IPS DF 4.7 (cell line): ENCODE data around the gene BCL7B.
"Not testable (repeated sequence)": the region's sequence is repeated elsewhere in the genome, so short reads cannot be mapped to it uniquely, and the experiment has no call there.

ENCODE experiments used
- DNase-seq: peaks from one replicate; pipeline ENCODE4 v3.0.0-alpha.2; 2013; ENCODE audit warnings: low spot score; ENCODE audit errors: extremely low read depth

Gene BCL7B

GRCh38 chr7:73536479-73536878, 21.0 kb downstream of the BCL7B start:
- DNase-seq = no peak

DNA sequence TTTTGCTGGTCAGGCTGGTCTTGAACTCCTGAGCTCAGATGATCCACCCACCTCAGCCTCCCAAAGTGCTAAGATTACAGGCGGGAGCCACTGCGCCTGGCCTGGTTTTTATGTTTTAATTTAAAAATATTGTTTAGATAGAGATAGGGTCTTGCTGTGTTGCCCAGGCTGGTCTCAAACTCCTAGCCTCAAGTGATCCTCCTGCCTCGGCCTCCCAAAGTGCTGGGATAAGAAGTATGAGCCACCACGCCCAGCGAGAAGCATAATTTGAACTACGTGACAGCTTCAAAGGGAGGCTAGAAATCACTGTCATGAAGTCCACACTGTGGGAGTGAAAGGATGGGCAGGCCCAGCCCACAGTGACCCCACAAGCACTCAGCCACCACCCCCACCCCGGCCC, 21.6 kb downstream of the BCL7B start:
- DNase-seq = not testable (repeated sequence)

GRCh38 chr7:73533742-73534141, 23.7 kb downstream of the BCL7B start:
- DNase-seq = no peak

DNA sequence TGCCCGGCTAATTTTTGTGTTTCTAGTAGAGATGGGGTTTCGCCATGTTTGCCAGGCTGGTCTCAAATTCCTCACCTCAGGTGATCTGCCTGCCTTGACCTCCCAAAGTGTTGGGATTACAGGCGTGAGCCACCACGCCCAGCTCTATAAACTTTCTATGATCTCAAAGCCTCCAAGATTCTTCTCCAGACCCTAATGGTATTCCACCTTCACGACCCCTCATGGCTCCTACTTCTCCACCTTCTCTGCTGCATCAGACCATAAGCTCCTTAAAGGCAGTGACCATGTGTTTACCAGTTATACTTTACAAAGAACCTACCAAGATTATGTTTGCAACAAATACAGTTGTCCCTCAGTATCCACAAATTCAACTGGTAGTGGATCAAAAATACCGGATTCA, 25.3 kb downstream of the BCL7B start:
- DNase-seq = no peak

GRCh38 chr7:73530800-73531199, 26.7 kb downstream of the BCL7B start:
- no peak for DNase-seq

DNA sequence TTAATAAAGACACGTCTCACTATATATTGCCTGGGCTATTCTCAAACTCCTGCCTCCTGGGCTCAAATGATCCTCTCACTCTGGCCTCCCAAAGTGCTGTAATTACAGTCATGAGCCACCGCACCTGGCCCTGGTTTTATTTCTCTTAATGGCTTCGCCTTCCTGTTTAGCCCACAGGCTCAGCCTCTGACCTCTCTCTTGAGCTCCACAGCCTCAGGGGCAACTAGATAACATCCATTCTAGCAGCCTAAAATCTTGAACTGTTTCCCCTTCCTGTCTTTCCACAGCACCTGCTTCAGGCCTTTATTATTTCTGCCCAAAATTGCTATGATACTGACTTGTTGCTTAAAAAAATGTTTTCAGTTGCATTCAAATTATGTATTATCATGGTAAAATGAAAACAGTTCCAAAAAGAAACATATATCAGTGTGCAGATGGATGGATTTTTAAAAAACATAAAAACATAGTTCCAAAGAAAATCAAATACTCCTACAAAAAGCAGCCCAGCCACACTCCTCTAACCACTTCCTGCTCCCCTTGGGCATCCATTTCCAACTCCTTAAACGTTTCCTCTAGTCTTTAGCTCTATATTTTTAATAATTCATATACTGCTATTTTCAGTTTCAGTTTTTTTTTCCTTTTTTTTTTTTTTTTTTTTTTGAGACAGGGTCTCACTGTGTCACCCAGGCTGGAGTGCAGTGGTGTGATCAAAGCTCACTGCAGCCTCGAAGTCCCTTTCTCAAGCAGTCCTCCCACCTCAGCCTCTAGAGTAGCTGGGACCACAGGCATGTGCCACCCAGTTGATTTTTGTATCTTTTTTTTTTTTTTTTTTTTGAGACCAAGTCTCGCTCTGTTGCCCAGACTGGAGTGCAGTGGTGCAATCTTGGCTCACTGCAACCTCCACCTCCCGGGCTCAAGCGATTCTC, 30.3 kb downstream of the BCL7B start:
- no peak for DNase-seq

DNA sequence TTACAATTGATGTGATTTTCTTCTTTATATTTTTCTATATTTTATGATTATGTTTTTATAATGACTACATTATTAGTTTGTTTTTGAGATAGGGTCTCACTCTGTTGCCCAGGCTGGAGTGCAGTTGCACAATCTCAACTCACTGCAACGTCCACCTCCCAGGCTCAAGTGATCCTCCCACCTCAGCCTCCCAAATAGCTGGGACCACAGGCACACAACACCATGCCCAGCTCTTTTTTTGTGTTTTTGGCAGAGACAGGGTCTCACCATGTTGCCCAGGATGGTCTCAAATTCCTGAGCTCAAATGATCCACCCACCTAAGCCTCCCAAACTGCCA, 31.4 kb downstream of the BCL7B start:
- DNase-seq = not testable (repeated sequence)

- DNase-seq = peak; percentile 79
Measured at GRCh38 chr7:73522105-73522872, 35.2 kb downstream of the BCL7B start, which contains the start of gene BAZ1B. BAZ1B (minus strand) TSS chr7:73522293; CDS start chr7:73521933, 360 bp downstream.

- DNase-seq = no peak
Measured at GRCh38 chr7:73521636-73522104, 35.8 kb downstream of the BCL7B start.

- no peak for DNase-seq
Measured at GRCh38 chr7:73520673-73521635, 36.5 kb downstream of the BCL7B start.

- no peak for DNase-seq
Measured at GRCh38 chr7:73519867-73520672, 37.4 kb downstream of the BCL7B start.

DNA sequence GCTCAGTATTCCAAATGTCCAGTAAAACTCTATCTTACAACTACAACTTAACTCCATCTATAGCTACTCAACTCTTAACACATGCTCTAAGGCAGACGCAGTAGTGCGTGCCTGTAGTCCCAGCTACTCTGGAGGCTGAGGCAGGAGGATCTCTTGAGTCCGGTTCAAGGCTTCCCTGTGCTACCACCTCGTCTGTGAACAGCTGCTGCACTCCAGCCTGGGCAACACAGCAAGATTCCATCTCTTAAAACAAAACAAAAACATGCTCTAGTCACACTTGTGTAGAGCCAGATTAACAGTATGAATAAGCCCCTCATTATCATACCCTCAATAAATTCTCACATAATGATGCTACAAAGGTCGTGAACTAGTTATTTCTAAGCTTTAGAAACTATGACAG, 39.0 kb downstream of the BCL7B start:
- DNase-seq = no peak

GRCh38 chr7:73517241-73517995, 40.1 kb downstream of the BCL7B start:
- no peak for DNase-seq

DNA sequence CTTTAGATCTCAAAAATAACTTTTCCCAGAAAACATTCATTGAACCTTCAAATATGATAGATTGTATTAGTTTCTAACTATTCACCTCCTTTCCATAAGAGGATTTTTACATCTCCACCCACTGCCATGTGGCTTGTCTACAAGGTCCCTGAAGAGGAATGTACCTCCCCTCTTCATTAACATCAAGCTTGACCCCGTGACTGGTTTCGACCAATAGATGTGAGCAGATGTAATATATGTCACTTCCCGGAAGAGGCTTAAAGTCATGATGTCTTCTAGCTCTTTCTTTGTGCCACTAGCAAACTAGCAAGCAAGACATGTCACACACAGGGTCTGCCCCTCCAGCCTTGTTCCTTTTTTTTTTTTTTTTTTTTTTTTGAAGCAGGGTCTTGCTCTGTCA, 42.3 kb downstream of the BCL7B start:
- no peak for DNase-seq

GRCh38 chr7:73512018-73512780, 45.3 kb downstream of the BCL7B start:
- no peak for DNase-seq

GRCh38 chr7:73509463-73509862, 48.0 kb downstream of the BCL7B start:
- no peak for DNase-seq

DNA sequence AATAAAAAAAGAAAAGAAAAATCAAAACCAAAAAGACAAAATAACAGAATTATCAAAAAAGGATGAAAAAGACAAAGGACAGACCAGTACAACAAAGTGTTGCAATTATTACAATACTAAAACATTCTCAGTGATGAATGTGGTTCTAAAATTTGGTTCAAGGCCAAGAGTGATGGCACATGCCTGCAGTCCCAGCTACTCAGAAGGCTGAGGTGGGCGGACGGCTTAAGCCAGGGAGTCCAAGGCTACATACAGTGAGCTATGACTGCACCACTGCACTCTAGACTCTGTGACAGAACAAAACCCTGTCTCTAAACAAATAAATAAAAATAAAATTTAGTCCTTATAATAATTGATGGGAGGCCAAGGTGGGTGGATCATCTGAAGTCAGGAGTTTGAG, 49.9 kb downstream of the BCL7B start:
- DNase-seq = no peak

DNA sequence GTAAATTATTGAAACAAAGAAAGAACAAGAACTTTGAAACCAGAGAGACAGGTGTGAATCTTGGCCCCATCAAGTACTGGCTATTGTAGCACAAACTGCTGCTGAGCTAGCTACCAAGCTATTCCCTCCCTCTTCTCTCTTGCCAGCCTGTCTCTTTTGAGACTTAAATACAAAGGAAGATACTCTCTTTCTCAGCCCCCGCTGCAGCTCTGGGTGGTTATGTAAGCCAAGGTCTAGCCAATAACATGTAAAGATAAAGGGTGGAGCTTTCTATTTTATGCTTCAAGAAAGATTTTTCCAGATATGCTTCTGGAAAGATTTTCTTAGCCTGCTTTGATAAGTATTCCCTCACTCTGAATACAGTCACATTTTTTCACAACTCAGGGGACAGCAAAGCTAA, 52.6 kb downstream of the BCL7B start:
- DNase-seq = no peak

DNA sequence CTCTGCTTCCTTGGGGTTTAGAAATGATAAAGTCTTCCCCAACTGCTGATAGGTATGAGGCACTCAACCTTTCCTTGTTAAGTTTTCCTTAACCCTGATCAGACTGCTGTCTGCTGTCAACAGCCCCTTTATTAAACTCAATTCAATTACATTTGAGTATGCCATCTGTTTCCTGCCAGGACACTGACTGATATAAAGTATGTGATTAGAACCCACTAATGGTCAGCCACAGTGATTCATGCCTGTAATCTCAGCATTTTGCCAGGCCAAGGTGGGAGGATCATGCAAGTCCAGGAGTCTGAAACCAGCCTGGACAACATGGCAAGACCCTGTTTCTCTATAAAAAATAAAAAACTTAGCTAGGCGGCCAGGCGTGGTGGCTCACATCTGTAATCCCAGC, 53.5 kb downstream of the BCL7B start:
- DNase-seq = no peak
